GM19468 (cell line): ENCODE data around the gene RBM12.
"Not testable (repeated sequence)": the region's sequence is repeated elsewhere in the genome, so short reads cannot be mapped to it uniquely, and the experiment has no call there.

Experiments used
- ATAC-seq: cut with Tn5 transposase; IDR thresholded peaks from one replicate; pipeline ENCODE4 v1.9.1; 2021; ENCODE audit warnings: mild to moderate bottlenecking, moderate library complexity, moderate number of reproducible peaks; ENCODE audit not compliant: unreplicated experiment; ENCODE audit errors: extremely low read depth

Gene RBM12

GRCh38 chr20:35698298-35699126 is 33.8 kb upstream of the RBM12 start:
- no peak for ATAC-seq

- no peak for ATAC-seq
Measured at GRCh38 chr20:35697696-35698297, 33.1 kb upstream of the RBM12 start.

GRCh38 chr20:35695978-35696377 is 31.3 kb upstream of the RBM12 start:
- no peak for ATAC-seq

DNA sequence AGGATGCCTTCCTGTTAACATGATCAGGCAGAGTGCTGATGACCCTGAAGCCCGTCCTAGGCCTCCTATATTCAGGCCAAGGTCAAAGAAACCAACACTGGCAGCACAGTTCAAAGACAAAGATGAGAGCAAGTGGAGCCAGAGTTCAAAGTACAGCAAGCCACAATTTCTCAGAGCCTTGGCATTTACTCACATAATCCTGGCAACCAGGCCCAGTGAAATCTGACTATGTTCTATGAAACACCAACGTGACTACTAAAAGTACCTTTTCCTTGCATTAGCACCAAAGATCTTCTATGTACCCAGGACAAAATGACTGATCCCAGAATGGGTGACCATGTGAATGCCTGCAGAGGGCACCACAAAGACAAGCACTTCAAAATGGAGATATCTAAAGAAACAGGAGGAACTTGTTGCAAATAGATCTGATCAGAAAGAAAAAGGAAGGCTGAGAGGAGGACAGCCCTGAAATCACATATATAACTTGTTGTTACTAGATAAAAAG is 30.6 kb upstream of the RBM12 start:
- ATAC-seq = no peak

GRCh38 chr20:35690265-35690664 is 25.6 kb upstream of the RBM12 start:
- ATAC-seq = no peak

GRCh38 chr20:35686872-35687271 is 22.2 kb upstream of the RBM12 start:
- ATAC-seq = not testable (repeated sequence)

GRCh38 chr20:35685368-35685767 is 20.7 kb upstream of the RBM12 start:
- not testable (repeated sequence) for ATAC-seq

DNA sequence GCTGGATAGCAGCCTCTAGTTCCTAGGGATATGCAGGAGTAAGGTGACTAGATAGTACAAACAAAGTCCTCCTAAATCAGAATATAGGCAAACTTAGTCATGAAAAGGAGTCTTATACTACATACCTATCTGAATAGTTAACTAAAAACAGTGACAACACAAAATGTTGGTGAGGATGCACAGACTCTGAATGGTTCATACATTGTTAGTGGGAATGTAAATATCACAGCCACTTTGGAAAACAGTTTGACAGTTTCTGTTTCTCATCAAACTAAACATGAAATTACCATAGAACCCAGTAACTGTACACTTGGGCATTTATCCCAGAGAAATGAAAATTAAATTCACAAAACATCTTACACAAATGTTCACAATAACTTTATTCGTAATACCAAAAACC is 17.3 kb upstream of the RBM12 start:
- no peak for ATAC-seq

GRCh38 chr20:35680452-35681183 is 15.9 kb upstream of the RBM12 start:
- no peak for ATAC-seq

- no peak for ATAC-seq
Measured at GRCh38 chr20:35674921-35675320, 10.2 kb upstream of the RBM12 start.

DNA sequence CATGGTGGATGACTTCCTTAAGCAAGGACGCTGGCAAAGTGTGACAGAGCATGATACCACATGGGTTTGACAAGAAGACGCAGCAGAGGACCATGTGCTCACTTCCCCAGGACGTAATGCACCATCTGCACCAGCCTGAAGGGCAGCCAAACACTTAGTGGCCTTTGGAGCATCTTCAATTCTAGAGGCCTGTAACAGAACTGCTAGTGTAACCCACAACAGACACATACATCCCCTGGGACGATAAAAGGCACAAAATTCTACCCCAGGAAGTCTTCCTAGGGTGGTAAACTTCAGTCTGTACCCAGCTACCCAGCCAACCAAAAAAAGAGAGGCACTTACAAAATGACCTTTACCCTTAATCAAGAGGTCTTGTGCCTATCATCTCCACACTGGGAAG is 9.2 kb upstream of the RBM12 start:
- no peak for ATAC-seq

DNA sequence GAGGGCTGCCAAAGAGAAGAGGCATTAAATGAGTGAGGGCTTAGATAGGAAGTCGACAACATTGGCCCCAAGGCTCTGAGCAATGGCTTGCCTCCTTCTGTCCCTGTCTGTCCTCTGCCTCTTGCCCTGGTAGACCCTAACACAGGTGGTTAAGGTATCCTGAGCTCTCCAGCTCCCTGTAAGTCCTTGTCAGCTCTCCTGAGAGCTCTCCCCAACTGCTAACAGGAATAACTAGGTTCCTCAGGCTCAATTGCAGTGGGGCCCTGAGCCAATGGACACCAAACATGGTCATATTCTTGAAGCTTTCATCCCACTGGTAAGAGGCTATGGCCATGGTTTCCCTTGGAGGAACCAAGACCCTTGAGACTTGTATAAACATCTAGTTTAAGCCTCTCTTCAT is 5.0 kb upstream of the RBM12 start:
- no peak for ATAC-seq

DNA sequence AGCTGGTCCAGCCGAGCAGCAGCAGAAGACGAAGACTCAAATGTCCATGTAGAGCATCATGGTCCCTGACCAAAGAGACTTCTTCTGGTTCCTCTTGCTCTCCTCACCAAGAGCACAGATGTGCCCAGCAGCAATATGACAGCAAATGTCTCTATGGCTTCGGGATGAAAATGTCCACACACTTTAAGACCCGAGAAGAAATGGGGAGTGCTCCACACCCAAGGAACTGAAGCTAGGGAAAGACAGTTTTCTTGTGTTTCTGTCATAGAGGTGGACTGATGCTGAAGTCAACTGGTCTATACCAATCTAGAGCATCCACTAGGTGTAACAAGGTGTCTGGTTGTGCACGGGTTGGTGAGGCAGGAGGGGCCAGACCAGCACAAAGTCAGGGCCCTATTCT is 4.5 kb upstream of the RBM12 start:
- ATAC-seq = no peak

DNA sequence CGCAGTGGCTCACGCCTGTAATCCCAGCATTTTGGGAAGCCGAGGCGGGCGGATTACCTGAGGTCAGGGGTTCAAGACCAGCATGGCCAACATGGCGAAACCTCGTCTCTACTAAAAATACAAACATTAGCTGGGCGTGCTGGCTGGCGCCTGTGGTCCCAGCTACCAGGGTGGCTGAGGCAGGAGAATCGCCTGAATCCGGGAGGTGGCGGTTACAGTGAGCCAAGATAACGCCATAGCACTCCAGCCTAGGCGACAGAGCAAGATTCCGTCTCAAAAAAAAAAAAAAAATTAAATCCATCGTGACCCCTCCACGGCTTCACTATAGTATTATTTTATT is 1.2 kb upstream of the RBM12 start:
- no peak for ATAC-seq

- ATAC-seq = peak; percentile 16
Measured at GRCh38 chr20:35663516-35664465, 909 bp downstream of the RBM12 start.

- no peak for ATAC-seq
Measured at GRCh38 chr20:35662551-35662950, 2.1 kb downstream of the RBM12 start.

DNA sequence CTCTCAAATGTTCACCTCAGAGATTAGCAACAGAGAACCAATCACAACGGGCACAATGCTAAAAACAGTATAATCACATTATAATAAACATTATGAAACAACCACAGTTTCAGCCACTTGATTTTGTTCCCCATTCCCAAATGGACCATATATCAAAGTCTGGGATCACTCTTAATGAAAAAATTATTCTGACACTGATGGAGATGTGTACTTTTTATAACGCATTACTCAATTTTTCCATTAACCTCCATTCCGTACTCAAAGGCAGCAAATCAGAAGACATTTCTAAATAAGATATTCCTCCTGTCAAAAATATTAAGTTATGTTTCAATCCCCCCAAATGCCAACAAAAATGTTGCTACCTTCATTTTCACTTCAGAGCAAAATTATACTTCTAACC is 2.8 kb downstream of the RBM12 start:
- ATAC-seq = no peak

- ATAC-seq = no peak
Measured at GRCh38 chr20:35661053-35661452, 3.6 kb downstream of the RBM12 start.

- ATAC-seq = no peak
Measured at GRCh38 chr20:35660122-35660937, 4.4 kb downstream of the RBM12 start.
